Activated CD8-positive, alpha-beta memory T cell treated with anti-CD3 and anti-CD28 coated beads, Interleukin-2, amount 50 U/mL, for 24 hours (primary cell): ENCODE measurements around the gene KIF3A.

ENCODE experiments used
- DNase-seq: peaks from one replicate; pipeline ENCODE4 v3.0.0-alpha.2; 2020; ENCODE audit errors: extremely low read depth

KIF3A gene

GRCh38 chr5:132663771-132664695 is 73.3 kb downstream of the KIF3A start:
- no peak for DNase-seq

DNA sequence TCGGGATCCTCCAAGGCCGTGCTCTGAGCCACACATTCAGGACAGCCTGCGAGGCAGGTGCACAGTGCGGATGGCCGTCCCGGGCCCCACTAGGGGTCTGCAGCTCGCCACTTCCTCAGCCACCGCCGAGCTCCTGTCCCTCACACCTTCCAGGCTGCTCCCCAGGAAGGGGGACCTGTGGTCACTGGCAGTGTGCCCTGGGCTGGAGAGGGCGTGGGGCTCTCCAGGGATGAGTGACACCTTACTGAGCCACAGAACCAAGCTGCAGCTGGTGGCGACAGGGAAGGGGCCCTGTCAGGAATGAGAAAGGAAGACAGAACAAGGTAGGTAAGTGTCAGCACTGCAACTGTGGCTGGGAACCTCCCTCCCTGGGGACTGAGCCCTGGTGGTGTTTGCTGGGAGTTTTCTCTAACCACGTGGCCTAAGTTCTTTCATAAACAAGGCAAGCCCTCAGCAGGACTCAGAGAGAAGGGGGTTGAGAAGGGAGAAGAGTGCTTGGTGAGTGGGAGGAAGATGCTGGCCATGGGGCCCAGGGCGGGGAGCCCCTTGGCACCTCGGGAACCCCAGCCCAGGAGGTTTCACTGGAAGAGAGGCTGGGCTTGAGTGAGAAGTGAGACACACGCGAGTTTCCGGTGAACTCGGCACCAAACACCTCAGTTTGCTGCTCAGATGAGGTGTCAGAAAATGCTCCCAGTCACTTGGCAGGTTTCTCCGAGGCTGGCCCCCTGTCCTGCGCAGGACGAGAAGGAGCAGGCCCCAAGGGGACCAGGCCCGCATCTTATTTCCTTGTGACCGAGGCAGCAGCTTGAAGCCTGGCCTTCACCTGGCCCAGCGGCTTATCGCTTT is 74.2 kb downstream of the KIF3A start:
- no peak for DNase-seq

DNA sequence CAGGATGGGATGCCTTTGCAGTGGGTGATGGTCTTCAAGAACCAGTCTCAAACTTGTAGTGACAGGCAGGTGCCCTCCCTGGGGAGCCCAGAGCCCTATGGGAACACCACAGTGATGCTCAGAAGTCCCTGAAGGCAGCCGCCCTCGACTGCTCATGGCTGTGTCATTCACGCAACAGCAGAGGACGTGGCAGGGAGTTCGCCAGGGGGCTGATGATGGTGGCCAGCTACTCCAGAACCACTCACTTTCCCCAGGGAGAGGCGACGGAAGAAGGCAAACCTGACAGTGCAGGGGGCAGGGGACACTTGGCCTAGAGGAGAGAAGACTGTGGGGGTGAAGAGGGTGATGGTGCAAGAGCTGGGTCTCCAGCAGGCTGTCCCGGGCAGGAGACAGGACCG is 75.3 kb downstream of the KIF3A start:
- no peak for DNase-seq

DNA sequence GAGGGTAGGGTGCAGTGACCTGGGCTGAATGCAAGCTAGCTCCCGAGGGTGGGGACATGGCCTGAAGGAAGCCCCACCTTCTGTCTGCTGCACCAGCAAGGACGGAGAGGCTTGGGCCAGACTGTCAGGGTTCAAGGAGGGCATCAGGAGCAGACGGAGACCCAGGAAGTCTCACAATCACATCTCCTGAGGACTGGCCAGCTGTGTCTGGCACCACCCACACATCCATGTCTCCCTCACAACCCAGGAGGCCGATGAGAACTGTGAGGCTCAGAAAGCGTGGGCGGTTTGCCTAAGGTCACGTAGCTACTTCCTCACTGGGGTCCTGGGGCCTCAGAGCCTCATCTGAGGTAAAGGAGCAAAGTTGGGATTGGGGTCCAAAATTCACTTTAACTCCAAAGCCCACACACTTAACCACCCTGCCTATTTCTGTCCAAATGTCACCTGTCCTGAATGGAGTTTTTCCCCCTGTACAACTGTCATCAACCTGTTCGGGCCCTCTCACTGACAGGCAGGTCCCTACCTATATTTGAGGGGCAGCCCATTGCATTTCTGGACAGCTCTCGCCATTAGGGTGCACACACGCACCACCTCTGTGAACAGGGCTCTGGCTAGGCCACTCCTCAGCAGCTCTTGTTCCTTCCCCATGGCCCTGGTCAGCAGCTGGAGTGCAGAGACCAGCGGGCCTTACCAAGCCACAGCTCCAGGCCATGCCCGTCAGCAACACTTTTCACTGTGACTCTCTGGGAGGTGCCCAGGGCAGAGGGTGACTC is 75.9 kb downstream of the KIF3A start:
- DNase-seq, result no peak

DNA sequence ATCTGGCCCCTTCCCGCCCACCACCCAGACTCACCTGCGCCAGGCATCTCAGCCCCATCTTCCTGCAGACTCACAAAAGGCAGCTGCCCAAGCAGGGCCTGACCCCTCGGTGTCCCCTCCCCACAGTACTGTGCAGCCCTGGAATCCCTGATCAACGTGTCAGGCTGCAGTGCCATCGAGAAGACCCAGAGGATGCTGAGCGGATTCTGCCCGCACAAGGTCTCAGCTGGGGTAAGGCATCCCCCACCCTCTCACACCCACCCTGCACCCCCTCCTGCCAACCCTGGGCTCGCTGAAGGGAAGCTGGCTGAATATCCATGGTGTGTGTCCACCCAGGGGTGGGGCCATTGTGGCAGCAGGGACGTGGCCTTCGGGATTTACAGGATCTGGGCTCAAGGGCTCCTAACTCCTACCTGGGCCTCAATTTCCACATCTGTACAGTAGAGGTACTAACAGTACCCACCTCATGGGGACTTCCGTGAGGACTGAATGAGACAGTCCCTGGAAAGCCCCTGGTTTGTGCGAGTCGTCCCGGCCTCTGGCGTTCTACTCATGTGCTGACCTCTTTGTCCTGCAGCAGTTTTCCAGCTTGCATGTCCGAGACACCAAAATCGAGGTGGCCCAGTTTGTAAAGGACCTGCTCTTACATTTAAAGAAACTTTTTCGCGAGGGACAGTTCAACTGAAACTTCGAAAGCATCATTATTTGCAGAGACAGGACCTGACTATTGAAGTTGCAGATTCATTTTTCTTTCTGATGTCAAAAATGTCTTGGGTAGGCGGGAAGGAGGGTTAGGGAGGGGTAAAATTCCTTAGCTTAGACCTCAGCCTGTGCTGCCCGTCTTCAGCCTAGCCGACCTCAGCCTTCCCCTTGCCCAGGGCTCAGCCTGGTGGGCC is 77.5 kb downstream of the KIF3A start:
- no peak for DNase-seq

DNA sequence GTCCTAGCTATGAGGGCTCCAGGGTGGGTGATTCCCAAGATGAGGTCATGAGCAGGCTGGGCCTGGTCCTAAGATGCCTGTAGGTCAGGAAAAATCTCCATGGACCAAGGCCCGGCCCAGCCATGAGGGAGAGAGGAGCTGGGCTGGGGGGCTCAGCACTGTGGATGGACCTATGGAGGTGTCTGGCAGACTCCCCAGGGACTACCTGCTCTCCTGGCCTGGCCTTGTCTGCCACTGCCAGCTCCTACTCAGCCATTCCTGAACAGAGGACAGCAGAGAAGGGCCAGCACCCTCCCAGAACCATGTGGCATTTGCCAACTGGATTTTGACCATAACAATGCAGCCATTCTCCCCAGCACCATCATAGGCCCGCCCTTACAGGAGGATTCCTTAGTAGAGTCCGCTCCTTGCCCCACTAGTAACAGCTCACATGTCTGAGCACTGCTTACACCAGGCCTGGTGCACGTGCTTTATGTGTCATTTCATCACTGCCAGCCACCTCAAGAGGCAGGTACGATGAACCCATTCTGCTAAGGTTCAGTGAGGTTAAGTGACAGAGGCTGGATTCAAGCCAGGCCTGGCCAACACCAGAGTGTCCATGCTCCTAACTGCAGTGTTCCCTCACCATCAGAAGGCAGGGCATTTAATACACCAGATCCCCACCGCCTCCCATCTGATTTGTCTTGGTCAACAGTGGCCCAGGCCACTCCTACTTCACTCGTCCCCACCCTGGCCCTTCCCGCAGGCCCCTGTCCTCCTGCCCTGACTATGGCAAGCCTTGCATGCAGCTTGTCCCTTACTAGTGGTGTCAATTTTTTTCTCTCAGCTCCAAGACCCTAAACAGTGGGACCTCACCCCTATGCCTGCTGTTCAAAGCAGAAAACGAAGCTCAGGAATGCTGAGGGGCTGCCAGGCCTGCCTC is 78.7 kb downstream of the KIF3A start:
- DNase-seq, result no peak

DNA sequence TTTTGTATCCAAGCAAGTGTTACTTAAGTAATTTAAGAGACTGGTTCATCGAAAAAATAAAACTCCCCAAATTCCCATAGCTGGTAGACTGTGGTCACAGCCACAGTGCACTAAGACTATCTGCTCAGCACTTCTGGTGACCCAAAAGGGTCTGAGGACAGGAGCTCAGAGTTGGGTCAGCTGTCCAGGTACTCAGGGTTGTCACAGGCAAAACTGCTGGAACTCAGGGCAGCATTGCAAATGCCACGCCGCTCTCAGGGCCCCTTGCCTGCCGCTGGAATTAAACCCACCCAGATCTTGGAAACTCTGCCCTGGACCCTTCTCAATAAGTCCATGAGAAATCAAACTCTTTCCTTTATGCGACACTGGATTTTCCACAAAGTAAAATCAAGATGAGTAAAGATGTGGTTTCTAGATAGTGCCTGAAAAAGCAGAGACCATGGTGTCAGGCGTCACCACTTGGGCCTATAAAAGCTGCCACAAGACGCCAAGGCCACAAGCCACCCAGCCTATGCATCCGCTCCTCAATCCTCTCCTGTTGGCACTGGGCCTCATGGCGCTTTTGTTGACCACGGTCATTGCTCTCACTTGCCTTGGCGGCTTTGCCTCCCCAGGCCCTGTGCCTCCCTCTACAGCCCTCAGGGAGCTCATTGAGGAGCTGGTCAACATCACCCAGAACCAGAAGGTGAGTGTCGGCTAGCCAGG is 79.5 kb downstream of the KIF3A start, which contains the start of gene IL13:
Gene IL13 (plus strand): TSS at position 498 of the 705 bp plus-strand sequence. CDS start 14 bp downstream, at position 512.
- DNase-seq, result no peak

DNA sequence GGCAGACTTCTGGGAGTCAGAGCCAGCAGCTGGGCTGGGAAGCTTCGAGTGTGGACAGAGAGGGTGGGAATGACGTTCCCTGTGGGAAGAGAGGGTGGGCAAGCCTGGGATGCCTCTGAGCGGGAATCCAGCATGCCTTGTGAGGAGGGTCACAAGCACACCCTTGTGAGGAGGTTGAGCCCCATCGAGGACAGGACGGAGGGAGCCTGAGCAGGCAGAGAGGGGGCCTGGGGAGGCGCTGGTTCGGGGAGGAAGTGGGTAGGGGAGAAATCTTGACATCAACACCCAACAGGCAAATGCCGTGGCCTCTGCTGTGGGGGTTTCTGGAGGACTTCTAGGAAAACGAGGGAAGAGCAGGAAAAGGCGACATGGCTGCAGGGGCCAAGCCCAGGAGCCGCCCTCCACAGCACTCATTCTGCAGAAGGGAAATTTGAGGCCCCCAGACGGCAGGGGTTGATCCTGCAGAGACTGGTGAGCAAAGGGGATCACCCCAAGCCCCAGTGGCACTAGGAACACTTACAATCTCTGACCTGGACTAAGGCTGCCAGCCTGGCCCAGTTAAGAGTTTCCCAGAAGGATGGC is 80.5 kb downstream of the KIF3A start:
- DNase-seq, result no peak

DNA sequence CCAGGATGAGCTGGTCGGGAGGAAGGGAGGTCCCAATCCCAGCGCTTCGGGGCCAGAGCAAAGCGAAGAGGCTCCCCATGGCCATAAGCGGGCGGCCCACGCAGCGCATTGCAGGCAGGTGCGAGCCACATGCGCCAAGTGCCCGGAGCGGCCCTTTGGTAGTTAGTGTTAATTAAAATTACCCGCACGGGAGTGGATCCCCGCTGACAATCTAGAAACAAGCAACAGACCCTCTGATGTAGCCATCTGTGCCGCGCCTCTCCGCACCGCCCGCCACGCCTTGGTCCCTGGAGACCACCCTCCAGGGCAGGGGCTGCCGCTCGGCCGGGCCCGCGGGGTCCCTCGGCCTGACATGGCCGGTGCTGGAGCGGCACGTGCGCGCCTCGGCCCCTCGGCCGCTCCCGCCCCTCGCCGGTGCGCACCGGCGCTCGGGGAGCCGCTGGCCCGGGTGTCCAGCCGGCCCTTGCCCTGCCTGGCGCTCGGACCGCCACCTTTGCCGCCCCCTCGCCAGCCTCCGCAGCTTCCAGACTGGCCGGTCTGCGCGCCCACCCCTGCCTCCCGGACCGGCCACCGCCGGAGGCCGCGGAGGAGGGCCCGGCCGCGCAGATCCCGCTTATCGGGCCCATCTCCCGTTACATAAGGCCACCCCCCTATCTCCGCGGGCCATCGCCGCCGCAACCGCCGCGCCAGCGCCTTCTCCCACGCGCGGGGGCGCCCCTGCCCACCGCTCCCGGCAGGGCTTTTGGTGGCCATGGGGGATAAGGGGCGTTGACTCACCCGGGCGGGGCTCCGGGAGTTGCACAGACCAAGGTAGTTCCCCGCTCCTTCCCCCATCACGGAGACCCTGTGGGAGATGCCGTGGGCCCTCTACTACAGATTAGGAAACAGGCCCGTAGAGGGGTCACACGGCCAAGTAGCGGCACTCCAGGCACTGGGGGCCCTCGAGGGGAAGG is 81.2 kb downstream of the KIF3A start:
- no peak for DNase-seq

DNA sequence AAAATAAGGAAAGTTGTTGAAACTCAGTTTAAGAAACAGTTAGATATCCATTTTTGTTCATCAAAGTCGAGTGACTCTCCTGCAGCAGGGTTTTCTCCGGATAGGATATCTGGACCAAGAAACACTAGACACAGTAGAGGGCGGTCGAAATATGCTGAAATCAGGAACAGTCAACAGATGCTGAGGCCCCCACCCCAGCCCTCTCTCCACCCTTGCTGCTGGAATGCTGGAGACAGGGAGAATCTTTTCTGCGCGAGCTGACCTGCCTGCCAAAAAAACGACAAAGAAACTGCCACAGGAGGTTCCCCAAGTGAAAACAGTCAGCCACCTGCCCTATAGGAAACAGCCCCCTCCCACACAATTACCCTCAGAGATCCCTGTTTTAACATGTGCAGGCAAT is 83.6 kb downstream of the KIF3A start:
- DNase-seq, result no peak

GRCh38 chr5:132651838-132652469 is 85.4 kb downstream of the KIF3A start:
- no peak for DNase-seq

GRCh38 chr5:132648355-132648754 is 89.0 kb downstream of the KIF3A start:
- no peak for DNase-seq

- DNase-seq, result no peak
These were observed 89.9 kb downstream of the KIF3A start for GRCh38 chr5:132647473-132647872.

- no peak for DNase-seq
These were observed 90.6 kb downstream of the KIF3A start for GRCh38 chr5:132646583-132647266.

- DNase-seq, result no peak
These were observed 93.2 kb downstream of the KIF3A start for GRCh38 chr5:132644177-132644576.
